ENCODE measurements around the gene MTUS2.

DNA sequence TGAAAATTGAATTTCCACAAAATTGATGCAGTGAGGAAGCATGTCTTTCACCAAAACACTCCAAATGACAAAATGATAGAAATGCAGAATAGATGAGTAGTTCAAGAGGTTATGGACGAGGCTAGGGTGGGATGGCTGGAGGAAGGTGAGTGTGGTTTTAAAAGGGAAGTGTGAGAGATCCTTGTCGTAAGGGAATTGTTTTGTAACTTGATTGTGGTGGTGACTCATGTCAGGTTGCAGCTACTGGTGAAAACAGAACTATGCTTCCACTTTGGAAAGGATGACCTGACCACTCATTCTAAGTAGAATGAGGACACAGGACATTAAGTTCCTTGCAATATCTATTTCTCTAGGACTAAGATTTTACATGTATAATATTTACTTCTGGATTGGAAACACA is 345.7 kb downstream of the MTUS2 start:
- no peak for TF ChIP-seq EZH2phosphoT487 (IDR thresholded peaks at IDR 0.05; ENCODE audit: low read length)
- TF ChIP-seq, protein P1, sequence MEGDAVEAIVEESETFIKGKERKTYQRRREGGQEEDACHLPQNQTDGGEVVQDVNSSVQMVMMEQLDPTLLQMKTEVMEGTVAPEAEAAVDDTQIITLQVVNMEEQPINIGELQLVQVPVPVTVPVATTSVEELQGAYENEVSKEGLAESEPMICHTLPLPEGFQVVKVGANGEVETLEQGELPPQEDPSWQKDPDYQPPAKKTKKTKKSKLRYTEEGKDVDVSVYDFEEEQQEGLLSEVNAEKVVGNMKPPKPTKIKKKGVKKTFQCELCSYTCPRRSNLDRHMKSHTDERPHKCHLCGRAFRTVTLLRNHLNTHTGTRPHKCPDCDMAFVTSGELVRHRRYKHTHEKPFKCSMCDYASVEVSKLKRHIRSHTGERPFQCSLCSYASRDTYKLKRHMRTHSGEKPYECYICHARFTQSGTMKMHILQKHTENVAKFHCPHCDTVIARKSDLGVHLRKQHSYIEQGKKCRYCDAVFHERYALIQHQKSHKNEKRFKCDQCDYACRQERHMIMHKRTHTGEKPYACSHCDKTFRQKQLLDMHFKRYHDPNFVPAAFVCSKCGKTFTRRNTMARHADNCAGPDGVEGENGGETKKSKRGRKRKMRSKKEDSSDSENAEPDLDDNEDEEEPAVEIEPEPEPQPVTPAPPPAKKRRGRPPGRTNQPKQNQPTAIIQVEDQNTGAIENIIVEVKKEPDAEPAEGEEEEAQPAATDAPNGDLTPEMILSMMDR (IDR thresholded peaks at IDR 0.05; ENCODE audit: low read length), result no peak

All from MM.1S (cell line).